CD4-positive, alpha-beta T cell treated with Interleukin-1 beta for 1 hour (primary cell): ENCODE measurements around the gene GOLT1B.
"Not testable (repeated sequence)": the region's sequence is repeated elsewhere in the genome, so short reads cannot be mapped to it uniquely, and the experiment has no call there.

ENCODE experiments used
- DNase-seq, 2 donors: peaks; one replicate each; pipeline ENCODE4 v3.0.0-alpha.2; 2020 to 2022

Gene GOLT1B, protein sequence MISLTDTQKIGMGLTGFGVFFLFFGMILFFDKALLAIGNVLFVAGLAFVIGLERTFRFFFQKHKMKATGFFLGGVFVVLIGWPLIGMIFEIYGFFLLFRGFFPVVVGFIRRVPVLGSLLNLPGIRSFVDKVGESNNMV

DNA sequence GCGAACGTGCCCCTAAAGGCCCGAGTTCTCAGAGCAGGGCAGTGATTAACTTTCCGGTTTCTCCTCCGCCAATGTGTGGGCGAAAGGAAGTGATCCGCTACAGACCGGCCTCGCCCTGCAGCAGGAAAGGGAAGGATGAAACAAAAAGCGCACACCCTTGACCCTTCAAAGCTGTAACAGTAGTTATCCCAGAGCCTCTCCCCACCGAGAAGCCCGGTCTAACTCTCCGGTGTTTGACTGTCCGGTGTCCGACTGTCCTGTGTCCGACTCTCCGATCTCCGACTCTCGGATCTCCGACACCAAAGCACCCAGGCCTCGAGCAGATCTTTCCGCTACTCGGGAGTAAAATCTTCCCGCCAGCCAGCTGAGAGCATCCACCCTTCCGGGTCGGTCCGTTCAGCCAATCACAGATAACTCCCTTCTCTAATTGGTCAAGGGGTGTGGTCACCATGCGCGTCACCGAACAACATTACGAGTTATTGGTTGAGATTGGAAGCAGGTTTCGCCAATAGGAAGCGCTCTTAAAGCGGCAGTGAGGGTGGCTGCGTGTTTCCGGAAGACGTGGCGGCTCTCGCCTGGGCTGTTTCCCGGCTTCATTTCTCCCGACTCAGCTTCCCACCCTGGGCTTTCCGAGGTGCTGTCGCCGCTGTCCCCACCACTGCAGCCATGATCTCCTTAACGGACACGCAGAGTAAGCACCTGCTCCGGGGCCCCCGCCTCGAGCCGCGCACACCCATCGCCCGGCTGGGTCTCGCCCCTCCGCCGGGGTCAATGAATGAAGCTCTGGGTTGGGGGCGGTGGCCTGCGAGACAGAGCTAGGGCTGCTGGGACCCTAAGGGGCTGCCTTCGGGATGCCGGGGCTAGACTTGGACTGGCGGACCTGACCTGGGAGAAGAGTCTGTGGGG is at the start of gene GOLT1B, which contains the start of gene RECQL:
GOLT1B (plus strand) TSS at position 532 of the 906 bp plus-strand sequence; CDS start at position 667, 135 bp downstream.
RECQL (minus strand) TSS at position 378 of the 906 bp plus-strand sequence. CDS start 2,065 bp downstream, outside the sequence.
- DNase-seq = peak; percentile 92 to 95

DNA sequence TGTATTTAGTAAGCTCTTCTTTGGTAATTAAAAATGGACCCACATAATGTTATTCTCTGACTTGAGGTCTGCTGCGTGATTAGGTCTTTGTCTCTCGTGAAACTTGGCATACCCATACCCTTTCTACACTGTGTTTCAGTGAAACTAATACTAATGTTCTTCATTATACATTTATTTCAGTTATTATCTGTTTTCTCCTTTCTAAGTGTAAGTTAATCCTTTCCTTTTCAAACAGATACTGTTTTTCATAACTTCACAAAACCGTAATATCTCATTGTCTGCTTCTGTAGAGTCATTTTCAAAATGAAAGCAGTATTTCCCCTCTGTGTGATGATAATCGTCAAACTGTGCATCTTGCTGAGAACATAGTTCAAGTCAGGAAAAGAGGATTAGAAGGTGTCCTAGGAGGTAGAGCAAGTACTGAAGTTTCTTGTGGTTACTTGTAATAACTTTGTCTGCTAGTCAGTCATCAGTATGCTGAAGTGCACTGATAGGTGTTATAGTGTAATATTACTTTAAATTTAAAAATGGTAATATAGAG is 48.2 kb upstream of the GOLT1B start:
- peak in 1 of 2 donors; percentile 49 for DNase-seq

DNA sequence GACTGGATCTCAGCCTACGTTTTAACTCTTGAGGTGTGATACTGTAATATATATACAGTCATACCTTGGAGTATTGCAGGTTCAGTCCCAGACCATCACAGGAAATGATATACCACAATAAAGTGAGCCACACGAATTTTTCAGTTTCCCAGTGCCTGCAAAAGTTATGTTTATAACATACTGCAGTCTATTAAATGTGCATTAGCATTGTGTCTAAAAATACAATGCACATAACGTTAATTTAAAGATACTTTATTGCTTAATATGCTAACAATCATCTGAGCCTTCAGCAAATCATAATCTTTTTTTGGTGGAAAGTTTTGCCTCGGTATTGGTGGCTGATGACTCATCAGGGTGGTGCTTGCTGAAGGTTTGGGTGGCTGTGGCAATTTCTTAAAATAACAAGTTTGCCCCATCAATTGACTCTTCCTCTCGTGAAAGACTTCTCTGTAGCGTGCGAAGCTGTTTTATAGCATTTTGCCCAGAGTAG is 45.3 kb upstream of the GOLT1B start:
- DNase-seq = peak; percentile 10 to 65

DNA sequence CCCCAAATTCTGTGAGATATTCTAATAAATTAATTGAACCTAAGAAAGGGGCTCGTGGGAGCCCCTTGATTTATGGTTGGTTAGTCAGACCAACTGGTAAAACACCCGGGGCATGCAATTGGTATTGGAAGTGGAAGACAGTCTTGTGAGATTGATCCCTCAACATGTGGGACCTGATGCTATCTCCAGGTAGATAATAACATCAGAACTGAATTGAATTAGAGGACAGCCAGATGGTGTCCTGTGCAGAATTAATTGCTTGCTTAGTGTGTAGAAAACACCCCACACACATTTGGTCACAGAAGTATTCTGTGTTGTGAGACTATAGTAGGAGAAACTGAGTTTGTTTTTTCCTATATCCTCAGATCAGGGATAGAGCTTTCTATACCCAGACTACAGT is 42.1 kb upstream of the GOLT1B start:
- no peak for DNase-seq

DNA sequence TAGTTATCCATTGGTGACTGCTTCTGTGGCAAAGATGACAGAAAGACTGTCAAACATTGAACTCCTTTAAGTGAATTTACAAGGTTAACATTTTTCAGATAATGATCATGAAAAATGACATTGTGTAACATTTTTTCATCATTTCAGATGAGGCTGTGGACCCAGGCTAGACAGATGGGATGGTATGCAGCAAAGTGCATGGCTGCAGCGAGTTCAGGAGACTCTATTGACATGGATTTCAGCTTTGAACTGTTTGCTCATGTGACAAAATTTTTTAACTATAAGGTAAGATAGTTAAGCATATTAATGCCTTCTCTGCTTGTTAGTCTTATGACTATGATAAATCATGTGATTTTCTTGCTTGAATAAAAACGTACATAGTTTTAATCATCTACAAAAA is 34.3 kb upstream of the GOLT1B start:
- DNase-seq = not testable (repeated sequence)

DNA sequence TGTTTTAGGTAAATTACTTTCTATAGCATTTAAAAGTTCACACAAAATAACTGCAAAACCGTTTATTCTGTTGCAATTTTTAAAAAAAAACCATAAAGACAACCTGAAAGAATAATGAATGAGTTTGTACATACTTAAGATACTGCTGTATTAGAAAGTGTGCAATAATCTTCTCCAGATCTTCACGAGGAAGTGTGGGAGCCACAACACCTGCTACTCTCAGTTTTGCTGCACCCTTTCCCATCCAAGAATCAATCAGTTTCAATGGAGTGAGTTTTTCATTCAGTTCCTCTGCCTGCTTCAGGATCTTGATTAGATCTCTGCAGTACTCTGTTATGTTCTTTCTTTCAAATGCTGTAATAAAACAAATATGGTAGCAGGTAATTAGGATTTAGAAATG is 30.3 kb upstream of the GOLT1B start:
- no peak for DNase-seq

DNA sequence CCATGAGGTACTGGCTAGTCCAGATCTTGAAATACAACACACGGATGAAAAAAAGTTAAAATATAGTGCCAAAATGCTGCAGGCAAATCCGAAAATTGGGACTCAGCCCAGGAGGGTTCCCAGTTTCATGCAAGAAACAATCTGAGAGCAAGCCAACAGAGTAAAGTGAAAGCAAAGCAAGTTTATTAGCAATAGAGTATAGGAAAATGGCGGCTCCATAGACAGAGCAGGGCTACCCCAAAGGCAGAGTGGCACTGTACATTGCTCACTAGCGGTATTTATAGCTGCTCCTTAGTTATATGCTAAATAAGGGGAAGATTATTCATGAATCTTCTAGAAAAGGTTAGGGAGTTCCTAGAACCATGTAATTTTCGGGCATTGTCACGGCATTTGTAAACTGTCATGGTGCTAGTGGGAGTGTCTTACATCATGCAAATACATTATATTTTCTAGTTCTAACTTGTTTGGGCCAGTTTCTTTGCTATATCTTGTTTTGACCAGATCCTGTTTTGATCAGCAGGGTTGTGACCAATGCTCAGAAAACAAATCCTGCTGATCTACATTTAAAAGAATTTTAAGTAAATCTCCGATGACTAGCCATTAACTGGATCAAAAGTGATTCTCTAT is 29.3 kb upstream of the GOLT1B start:
- DNase-seq = no peak

DNA sequence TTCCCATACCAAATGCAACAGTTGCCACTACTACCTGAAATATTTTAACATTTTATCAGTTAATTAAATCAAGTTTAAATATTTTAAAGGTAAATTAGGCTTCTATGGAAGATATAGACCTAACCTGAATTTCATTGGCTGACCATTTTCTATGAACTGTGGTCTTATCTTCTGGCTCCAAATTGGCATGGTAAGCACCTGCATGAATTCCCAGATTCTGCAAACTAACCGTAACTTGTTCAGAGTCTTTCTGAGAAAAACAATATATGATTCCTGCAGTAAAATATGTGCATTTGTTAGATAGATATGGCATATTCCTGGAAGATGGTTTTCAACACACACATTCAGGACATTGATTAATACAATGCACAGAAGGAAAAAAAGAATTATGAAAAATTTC is 26.0 kb upstream of the GOLT1B start:
- no peak for DNase-seq

DNA sequence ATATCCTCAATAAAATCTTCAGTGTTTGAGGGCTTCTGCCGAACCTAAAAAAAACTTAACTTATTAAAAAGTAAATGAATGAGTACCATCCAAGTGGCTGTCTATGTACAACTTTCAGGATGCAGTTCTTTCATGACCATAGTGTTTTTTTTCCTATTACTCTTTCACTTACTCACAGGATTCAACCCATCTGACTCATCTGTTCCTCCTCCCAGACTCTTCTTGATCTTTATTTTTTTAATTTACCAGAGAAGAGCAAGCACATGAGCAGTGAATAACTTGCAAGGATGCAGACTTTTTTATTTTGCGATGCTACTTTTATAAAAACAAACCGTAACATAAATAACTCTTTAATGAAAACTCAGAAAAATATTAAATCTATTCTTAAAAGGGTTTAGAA is 24.6 kb upstream of the GOLT1B start:
- no peak for DNase-seq

DNA sequence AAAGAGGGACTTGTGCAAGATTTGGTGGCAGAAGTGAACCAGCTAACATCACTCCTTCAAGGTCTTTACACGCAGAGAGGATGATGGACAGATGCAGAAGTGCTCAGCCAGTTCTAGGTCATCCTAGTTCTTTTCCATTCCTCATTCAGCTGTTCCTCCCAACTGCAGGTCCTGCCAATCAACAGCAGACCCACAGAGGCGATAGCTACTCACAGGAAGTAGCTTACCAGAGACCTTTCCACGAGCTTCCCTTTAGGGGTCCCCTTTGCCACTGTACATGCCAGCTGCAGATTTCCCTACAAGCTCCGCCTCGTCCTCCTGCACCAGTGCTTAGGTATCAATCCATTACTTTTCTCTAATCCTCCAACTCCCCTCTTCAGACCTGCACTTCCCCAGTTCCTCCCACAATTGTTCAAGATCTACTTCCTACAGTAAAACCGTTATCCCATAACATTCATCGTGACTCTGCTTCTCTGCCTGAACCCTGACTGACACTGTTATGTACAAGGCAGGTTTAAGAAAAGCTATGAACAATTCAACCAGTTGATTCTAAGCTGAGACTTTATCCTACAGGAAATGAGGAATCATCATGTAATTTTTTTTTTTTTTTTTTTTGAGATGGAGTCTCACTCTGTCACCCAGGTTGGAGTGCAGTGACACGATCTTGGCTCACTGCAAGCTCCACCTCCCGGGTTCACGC is 22.7 kb upstream of the GOLT1B start:
- DNase-seq = no peak

DNA sequence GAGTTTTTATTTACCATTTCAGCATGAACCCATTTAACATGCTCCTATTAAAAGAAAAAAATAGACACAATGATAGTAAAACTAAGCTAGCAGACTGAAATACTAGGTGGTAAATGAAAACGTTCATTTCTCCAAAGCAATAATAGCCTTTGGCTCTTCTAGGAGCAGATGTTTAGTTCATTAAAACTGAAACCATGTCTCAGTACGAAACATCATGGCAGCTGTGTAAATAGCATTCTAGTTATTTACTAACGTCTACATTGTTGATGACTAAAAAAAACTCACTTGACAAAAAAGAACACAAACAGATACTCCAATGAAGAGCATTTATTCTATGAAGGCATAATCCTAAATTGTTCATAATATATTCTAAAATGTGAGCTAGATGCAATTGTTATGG is 18.1 kb upstream of the GOLT1B start:
- DNase-seq = no peak

DNA sequence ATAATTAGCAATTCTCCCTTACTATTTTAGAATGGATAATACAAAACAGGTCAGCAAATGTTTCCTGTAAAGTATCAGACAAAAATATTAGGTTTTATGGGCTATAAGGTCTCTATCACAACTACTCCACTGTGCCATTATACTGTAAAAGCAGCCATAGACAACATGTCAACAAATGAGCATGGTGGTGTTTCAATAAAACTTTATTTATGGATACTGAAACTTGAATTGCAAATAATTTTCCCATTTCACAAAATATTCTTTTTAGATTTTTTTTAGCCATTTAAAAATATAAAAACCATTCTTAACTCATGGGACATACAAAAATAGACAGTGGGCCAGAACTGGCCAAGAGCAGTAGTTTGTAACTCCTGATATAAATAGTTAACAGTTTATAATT is 15.6 kb upstream of the GOLT1B start:
- DNase-seq = no peak

DNA sequence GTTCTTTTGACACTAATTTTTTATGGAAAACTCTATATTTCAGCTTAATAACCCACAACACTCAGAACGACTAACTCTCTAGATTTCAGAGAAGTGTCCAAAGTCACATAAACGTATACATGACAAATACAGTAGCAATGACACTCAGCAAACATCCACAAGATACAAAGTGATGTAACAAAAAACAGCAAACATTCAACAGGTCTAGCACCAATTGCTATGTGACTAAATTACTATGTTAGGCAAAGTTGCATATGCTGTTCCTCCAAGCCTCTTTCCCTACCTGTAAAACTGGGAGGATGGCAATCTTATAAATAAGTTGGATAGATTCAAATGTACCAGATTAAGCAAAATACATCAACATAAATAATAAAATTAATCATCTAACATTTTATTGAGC is 1.8 kb upstream of the GOLT1B start:
- DNase-seq = no peak

DNA sequence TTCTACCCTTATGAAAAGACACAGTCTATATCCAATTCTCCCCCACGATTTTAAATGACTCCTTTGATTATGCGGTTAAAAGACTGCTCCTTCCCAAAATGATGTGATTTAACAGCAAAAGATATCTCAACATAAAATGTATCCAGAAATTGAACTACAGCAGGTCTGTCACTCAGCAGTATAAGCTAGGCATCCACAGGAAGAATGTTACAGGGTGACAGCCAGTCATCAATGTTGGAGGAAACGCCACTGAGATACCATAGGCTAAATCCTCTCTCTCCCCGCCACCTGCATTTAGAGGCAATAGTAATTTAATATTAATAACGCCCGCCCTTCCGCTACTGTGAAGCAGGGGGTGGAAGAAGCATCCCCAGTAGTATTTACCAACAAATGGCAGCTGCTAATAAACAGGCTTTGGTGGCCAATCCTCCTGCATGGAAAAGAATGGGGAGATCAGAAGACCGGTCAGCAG is 767 bp upstream of the GOLT1B start:
- DNase-seq = no peak

DNA sequence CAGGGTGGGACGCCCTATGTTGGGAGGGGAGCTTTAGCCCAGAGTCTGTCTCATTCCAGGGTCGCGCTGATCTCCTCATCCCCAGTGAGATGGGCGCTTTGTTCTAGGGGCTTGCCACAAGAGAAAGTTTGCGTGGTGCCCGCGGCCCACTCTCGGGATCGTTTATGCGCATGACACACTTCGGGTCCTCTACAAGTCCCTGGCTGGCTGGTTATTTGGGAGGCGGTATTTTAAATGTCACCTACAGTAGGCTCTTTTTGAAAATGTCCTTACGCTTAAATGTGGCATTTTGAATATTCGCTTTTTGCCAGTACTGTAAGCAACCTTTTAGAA is 541 bp downstream of the GOLT1B start:
- peak; percentile 25 to 40 for DNase-seq

DNA sequence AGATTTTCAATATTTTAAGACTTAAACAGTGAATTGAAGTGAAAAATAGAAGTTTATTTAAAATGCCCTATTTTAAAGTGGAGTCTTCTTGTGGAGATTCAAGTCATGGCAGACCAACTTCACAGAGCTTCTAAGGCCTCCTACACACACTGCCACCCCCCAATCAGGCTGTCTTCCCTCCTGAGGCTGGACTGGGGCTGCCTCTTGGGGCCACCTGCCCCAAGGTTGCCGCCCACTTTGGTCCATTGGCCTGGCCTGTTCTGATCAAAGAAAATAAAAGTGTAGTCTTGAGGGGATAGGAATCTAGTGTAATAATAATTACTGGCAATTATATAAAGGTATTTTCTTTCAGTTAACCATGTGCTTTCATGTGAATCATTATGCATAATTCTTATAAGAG is 1.3 kb downstream of the GOLT1B start:
- DNase-seq = no peak

DNA sequence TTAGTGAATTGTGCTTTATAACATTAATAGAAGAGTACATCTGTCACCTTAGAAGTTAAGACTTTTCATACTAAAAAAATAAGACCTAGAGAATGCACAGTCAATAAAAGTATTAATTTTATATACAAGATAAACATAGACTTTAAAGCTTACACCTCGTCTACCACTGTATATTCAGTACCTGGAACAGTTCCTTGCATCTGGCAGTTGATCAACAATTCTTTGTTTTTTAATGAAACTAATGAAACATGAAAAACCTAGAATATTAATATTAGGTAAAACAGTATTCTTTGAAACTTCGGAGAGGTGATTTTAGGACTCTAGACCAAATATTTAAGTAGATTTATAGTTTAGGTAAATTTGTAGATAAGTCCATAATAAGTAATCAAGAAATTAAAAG is 4.3 kb downstream of the GOLT1B start:
- DNase-seq = no peak

DNA sequence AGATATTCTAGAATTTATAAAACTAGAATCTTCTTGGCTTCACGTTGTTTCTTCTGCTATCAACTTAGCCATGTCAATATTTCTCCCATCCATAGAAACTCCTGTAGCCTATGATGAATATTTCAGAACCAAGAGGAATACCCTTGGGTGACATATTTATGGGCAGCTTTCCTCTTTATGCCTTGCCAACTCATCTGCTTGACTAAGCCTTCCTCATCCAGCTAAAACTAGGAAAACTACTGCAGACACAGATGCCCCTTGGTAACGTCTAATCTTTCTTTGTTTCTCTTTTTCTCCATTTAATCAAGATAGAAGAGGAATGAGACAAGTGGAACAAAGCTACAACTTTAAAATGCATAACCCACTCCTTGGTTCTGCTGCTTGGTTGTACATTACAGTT is 6.3 kb downstream of the GOLT1B start:
- no peak for DNase-seq

DNA sequence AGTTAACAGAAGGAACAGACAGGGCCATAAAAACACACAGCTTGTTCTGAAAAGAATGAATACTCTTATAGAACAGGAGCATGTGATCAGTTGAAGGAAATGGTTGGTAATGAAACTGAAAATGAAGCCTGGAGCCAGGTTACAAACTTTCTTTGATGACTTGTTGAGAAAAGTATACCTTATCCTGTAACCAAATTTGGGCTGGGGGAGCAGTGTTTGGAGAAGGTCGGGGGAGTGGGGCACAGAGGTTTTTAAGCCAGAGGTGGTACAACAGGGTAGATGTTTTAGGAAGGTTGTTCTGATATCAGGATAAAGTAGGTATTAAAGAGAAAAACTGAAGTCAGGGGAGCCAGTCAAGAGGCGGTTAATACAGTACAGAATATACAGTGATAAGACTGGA is 8.2 kb downstream of the GOLT1B start:
- peak in 1 of 2 donors; percentile 39 for DNase-seq

DNA sequence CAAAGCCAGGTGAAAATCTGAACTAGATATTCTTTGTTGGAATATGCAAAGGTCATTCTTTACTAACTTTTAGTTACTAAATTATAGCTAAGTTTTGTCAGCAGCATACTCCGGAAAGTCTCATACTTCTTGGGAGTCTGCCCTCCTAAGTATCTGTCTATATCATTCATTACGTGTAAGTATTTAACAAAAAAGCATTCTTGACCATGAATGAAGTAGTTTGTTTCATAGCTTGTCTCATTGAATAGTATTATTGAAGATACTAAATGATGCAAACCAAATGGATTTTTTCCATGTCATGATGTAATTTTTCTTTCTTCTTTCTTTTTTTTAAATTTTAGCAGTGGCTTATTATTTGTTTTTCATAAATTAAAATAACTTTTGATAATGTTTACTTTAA is 14.7 kb downstream of the GOLT1B start:
- no peak for DNase-seq

DNA sequence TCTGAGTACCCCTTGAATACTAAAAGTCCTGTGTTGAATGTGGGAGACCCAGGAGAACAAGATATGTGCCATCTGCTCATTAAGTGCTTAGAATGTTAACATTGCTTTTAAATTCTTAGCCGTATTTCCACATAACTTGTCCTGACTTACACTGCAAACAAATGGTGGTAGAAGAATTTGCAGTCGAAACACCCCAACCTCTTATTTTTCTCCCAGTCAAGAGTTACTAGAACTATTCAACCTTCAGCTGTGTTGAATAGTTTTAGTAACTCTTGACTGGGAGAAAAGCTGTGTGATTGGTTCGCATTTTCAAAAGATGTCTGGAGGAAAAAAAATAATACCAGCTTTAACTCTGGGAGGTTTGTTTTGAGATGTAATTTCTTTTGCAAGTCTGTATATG is 16.9 kb downstream of the GOLT1B start:
- no peak for DNase-seq

DNA sequence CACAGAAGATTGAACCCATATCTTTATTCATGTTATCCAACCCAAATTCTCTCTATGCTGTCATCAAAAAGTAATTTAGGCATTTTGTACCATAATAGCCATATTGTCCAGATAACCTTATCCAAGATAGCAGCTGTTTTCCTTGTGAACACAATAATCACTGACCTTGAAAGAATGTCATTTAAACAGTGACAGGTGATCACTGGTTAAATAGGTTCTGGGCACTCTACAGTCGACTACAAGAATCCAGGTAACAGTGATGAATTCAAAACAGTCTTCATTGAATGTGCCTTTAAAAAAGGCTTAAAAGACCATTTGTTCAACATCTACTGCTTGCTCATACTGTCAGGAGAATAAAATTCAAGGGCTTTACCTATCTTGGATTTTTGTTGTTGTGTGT is 20.0 kb downstream of the GOLT1B start:
- DNase-seq = no peak

DNA sequence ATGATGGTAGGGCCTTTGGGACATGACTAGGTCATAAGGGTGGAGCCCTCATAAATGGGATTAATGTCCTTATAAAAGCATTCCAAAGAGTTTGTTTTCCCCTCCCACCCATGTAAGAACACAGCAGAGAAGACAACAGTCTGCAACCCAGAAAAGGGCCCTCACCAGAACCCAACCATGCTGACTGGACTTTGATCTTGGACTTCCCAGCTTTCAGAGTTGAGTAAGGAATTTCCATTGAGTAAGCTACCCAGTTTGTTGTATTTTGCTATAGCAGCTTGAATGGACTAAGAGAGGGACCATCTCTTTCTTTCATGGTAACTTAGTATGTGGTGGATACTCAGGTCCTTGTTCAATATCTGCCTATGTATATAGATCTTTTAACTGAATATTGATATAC is 21.6 kb downstream of the GOLT1B start:
- DNase-seq = no peak
